Panc1 (cell line): ENCODE data around the gene UNC50. TPM values are rescaled to one million over a fixed set of nuclear protein-coding genes. Genes with fewer than 3 reads are reported as not detected.

ENCODE experiments used
- ATAC-seq: fragments of 200-7000 bp; cut with Tn5 transposase; 2 replicates; pipeline ENCODE4 v1.9.1; 2020; ENCODE audit warnings: mild to moderate bottlenecking, moderate library complexity
- BruUV-seq: library from RNA; stranded (reverse); fragments of 400-500 nt; replicated peaks from 2 replicates; lab custom pipeline; 2021; lab: Mats Ljungman, UMichigan
- CTCF ChIA-PET: fragments of 300-600 bp; sonication (Branson Sonifier 250); formaldehyde crosslinking; loops from one replicate; lab custom pipeline; 2022; ENCODE audit warnings: antibody characterized with exemption; lab: Charles Lee
- POLR2A ChIA-PET: fragments of 300-600 bp; sonication (Branson Sonifier 250); formaldehyde crosslinking; loops from one replicate; lab custom pipeline; 2022; ENCODE audit warnings: antibody characterized with exemption; lab: Charles Lee
- DNase-seq: peaks from one replicate; pipeline ENCODE4 v3.0.0-alpha.2; 2010; ENCODE audit warnings: low read depth, low spot score
- H3K27ac ChIP-seq: 2 replicates; pipeline ENCODE4 v1.5.1; 2011; ENCODE audit warnings: mild to moderate bottlenecking, low read length, inconsistent platforms
- H3K27me3 ChIP-seq: fragments of 200-500 bp; sonication (Bioruptor generic); 2 replicates; pipeline ENCODE4 v1.6.0; 2014; ENCODE audit warnings: low read length, inconsistent platforms; ENCODE audit not compliant: control insufficient read depth, insufficient read depth
- H3K36me3 ChIP-seq: fragments of 200-500 bp; sonication (Bioruptor generic); 2 replicates; pipeline ENCODE4 v1.5.1; 2014; ENCODE audit warnings: inconsistent platforms, mild to moderate bottlenecking, low read length, moderate library complexity; ENCODE audit not compliant: control insufficient read depth, insufficient read depth
- H3K4me1 ChIP-seq: 2 replicates; pipeline ENCODE4 v1.5.1; 2011; ENCODE audit warnings: inconsistent platforms, mild to moderate bottlenecking, low read length, moderate library complexity; ENCODE audit not compliant: control insufficient read depth, insufficient read depth
- H3K4me3 ChIP-seq, 2 experiments: 2 replicates each; pipeline ENCODE4 v1.5.1; 2011 to 2012; ENCODE audit warnings: low read depth in 2 of 2, low read length in 2 of 2, mild to moderate bottlenecking in 2 of 2, inconsistent platforms in 1 of 2, moderate library complexity in 1 of 2
- H3K9me3 ChIP-seq: fragments of 200-500 bp; sonication (Bioruptor generic); 2 replicates; pipeline ENCODE4 v1.5.1; 2014; ENCODE audit warnings: low read depth, mild to moderate bottlenecking, inconsistent platforms, low read length, moderate library complexity; ENCODE audit not compliant: control insufficient read depth, insufficient read depth
- CTCF ChIP-seq: fragments of 450-650 bp; IDR thresholded peaks from 2 replicates; pipeline ENCODE4 v1.5.1; 2017; ENCODE audit warnings: mild to moderate bottlenecking
- POLR2AphosphoS5 ChIP-seq: IDR thresholded peaks from 2 replicates; pipeline ENCODE4 v1.6.1; 2012; ENCODE audit warnings: mild to moderate bottlenecking, low read depth, low read length, moderate library complexity
- REST ChIP-seq, 2 experiments: IDR thresholded peaks; 2 replicates each; pipeline ENCODE4 v1.6.1; 2011 to 2012; ENCODE audit warnings: low read depth in 2 of 2, control low read depth in 1 of 2, low read length in 1 of 2, mild to moderate bottlenecking in 1 of 2, moderate library complexity in 1 of 2; ENCODE audit not compliant: insufficient read depth in 1 of 2
- SIN3A ChIP-seq: IDR thresholded peaks from 2 replicates; pipeline ENCODE4 v1.6.1; 2012; ENCODE audit warnings: low read depth, mild to moderate bottlenecking, low read length, moderate library complexity, borderline replicate concordance; ENCODE audit not compliant: insufficient read depth
- TCF7L2 ChIP-seq: IDR thresholded peaks from 2 replicates; pipeline ENCODE4 v1.6.1; 2011; ENCODE audit warnings: mild to moderate bottlenecking, low read depth, low read length, inconsistent platforms
- in situ Hi-C: cut with HindIII; loops from 2 replicates; pipeline ENCODE4 v1.10.0; 2016; ENCODE audit warnings: low sequenced_read_pairs, low pct_unique_long_range_greater_than_20kb
- intact Hi-C: fragments of 100-400 bp; cut with micrococcal nuclease; formaldehyde crosslinking; loops from one replicate; pipeline ENCODE4 v1.10.0; 2022; ENCODE audit not compliant: unreplicated experiment
- total RNA-seq: library from RNA; stranded (reverse); gene quantifications from one replicate; pipeline ENCODE4 v1.2.1, GENCODE V29; 2021; ENCODE audit not compliant: unreplicated experiment

Gene UNC50
- total RNA-seq, 1 experiment from 2014 or later = 43.6 TPM

DNA sequence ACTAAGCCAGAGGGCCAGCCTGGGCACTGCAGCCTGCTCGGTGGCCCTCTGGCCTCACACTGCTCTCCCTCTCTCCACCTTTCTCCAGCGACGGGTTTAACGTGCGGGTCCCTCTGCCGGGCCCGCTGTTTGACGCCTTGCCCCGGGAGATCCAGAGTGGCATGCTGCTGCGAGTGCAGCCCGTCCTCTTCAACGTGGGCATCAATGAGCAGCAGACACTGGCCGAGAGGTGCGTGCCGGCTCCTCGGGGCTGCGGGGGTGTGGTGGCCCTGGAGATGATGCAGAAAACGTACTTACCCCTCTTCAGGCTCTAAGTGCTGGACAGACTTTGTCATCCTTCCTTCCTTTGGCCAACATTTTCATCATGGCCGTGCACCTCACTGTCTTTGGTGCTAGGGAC, 42.4 kb upstream of the UNC50 start:
- intact Hi-C loops (no loop called here), in situ Hi-C loops (no loop called here)
- H3K27ac ChIP-seq = no peak overlapping the region
- H3K9me3 ChIP-seq = no peaks in the 10 kb centered on the region
- no peak for ATAC-seq
- no TSS peak for BruUV-seq
- H3K4me1 ChIP-seq = no peaks in the 10 kb centered on the region
- H3K36me3 ChIP-seq = no peaks in the 10 kb centered on the region
- ChIA-PET CTCF (no interaction called here), POLR2A (no interaction called here)
- H3K4me3 ChIP-seq = no peak overlapping the region
- TF ChIP-seq POLR2AphosphoS5 = no peak
- no peaks in the 10 kb centered on the region for H3K27me3 ChIP-seq
- DNase-seq = no peak

DNA sequence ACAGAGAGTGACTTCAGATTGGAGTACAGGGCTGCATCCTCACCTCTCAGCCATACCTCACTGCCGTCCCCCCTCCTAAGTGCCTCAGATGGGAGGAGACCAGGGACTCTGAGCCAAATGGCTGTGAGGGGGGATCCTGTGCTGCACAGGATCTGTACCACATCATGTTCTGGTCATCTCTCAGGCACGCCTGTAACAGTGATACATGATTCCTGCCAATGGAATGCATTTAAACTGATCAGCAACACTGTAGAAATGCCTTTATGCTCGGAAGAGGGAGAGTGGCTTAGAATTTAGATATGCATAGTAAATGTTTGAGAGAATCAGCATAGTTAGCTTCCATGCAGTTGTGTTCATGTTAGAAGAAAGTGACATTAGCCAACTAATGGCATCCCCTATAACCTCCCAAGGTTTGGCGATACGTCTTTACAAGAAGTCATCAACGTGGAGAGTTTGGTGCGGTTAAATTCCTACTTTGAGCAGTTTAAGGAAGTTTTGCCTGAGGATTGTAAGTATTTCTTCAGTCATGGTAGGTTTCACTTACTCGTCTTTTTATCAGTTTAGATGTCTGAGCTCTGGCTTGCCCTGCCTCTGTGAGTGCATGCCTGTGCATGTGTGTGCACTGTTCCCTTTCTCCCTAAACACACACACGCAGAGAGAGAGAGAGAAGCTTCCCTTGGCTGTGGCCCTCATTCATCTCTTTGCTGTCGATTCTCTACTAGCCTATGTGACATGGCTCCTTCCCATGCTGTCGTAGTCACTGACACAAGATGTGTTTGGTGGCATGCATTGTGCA, 40.0 kb upstream of the UNC50 start:
- H3K27me3 ChIP-seq = no peaks in the 10 kb centered on the region
- intact Hi-C loops = no loop called here
- no peak for TF ChIP-seq CTCF
- TF ChIP-seq POLR2AphosphoS5 = no peak
- no peak for TF ChIP-seq REST (IDR thresholded peaks at IDR 0.05; ENCODE audit: insufficient read depth in 1 of 2, low read depth in 2 of 2, low read length in 1 of 2)
- no peak for TF ChIP-seq TCF7L2
- TF ChIP-seq SIN3A = no peak
- in situ Hi-C loops = no loop called here
- no peak overlapping the region for H3K4me3 ChIP-seq
- ChIA-PET POLR2A (no interaction called here), CTCF (interaction anchor here (0.5 to 1.4 kb wide), 3 partner anchors 17 to 46 kb away, joined by 3 to 4 read pairs (median 4); no protein-coding TSS in a partner anchor)
- H3K36me3 ChIP-seq = no peaks in the 10 kb centered on the region
- no peak overlapping the region for H3K27ac ChIP-seq
- no peak for ATAC-seq
- H3K4me1 ChIP-seq = no peaks in the 10 kb centered on the region
- H3K9me3 ChIP-seq = no peaks in the 10 kb centered on the region
- no peak for DNase-seq
- BruUV-seq = no TSS peak
